HCT116 (cell line): Measurements from ENCODE around the gene KATNBL1. TPM values are rescaled to one million over a fixed set of nuclear protein-coding genes. Genes with fewer than 3 reads are reported as not detected.

ENCODE experiments used
- ATAC-seq: fragments of 200-7000 bp; cut with Tn5 transposase; 2 replicates; pipeline ENCODE4 v1.9.1; 2020; ENCODE audit warnings: mild to moderate bottlenecking, moderate library complexity
- BruUV-seq: library from RNA; stranded (reverse); fragments of 400-500 nt; replicated peaks from 2 replicates; lab custom pipeline; 2021; lab: Mats Ljungman, UMichigan
- CTCF ChIA-PET: fragments of 300-600 bp; sonication (Branson Sonifier 250); formaldehyde crosslinking; loops from one replicate; lab custom pipeline; 2021; ENCODE audit warnings: antibody characterized with exemption; lab: Charles Lee
- POLR2A ChIA-PET: fragments of 300-600, 350-600 bp; sonication (Branson Sonifier 250); formaldehyde crosslinking; loops from one replicate; lab custom pipeline; 2021; ENCODE audit warnings: antibody characterized with exemption; lab: Charles Lee
- RAD21 ChIA-PET, 2 experiments: fragments of 300-600 bp; sonication (Branson Sonifier 250); formaldehyde crosslinking; loops; one replicate each; lab custom pipeline; 2023; ENCODE audit warnings: low total read pairs in 2 of 2; ENCODE audit not compliant: uncharacterized antibody in 2 of 2, unreplicated experiment in 2 of 2, low non-redundant PET in 1 of 2; lab: Charles Lee
- DNase-seq: peaks from one replicate; pipeline ENCODE4 v3.0.0-alpha.2; 2010; ENCODE audit warnings: low read depth, low spot score
- H2AFZ ChIP-seq: fragments of 200-600 bp; shearing (Covaris generic), sonication (generic); 2 replicates; pipeline ENCODE4 v1.6.1; 2017; ENCODE audit warnings: low read depth, mixed run types, mixed read lengths, antibody characterized with exemption, low read length; ENCODE audit not compliant: poor library complexity, severe bottlenecking
- H3K27ac ChIP-seq: 2 replicates; pipeline ENCODE4 v1.5.1; 2012; ENCODE audit warnings: low read depth, low read length
- H3K27me3 ChIP-seq: fragments of 200-600 bp; sonication (generic); 2 replicates; pipeline ENCODE4 v1.6.1; 2016; ENCODE audit warnings: mixed run types, low read length, mixed read lengths; ENCODE audit not compliant: insufficient read depth
- H3K36me3 ChIP-seq, 2 experiments: fragments of 200-500 bp in 1 of 2; fragments of 200-600 bp in 1 of 2; sonication (Bioruptor generic) in 1 of 2; sonication (generic) in 1 of 2; 2 replicates each; pipeline versions ENCODE4 v1.5.1 to v1.6.1; 2014 to 2016; ENCODE audit warnings: low read length in 2 of 2, inconsistent platforms in 1 of 2, mixed read lengths in 1 of 2, mixed run types in 1 of 2; ENCODE audit not compliant: insufficient read depth in 2 of 2, control insufficient read depth in 1 of 2
- H3K4me1 ChIP-seq, 2 experiments: fragments of 200-600 bp in 1 of 2; sonication (generic) in 1 of 2; 2 replicates each; pipeline versions ENCODE4 v1.5.1 to v1.6.1; 2012 to 2017; ENCODE audit warnings: low read length in 2 of 2, inconsistent platforms in 1 of 2, mild to moderate bottlenecking in 1 of 2, mixed read lengths in 1 of 2, mixed run types in 1 of 2, moderate library complexity in 1 of 2; ENCODE audit not compliant: insufficient read depth in 2 of 2, control insufficient read depth in 1 of 2
- H3K4me2 ChIP-seq: fragments of 200-600 bp; sonication (generic); 2 replicates; pipeline ENCODE4 v1.6.1; 2017; ENCODE audit warnings: mixed run types, low read length, mixed read lengths
- H3K4me3 ChIP-seq, 2 experiments: fragments of 200-600 bp in 1 of 2; sonication (generic) in 1 of 2; replicated peaks in 1 of 2; 2 replicates each; pipeline ENCODE4 v1.5.1; 2011 to 2016; ENCODE audit warnings: low read length in 2 of 2, control low read depth in 1 of 2, low read depth in 1 of 2, mild to moderate bottlenecking in 1 of 2, mixed read lengths in 1 of 2, mixed run types in 1 of 2
- H3K79me2 ChIP-seq: fragments of 200-600 bp; sonication (generic); 2 replicates; pipeline ENCODE4 v1.6.1; 2017; ENCODE audit warnings: mild to moderate bottlenecking, mixed run types, low read length, moderate library complexity, mixed read lengths; ENCODE audit not compliant: insufficient read depth
- H3K9ac ChIP-seq: fragments of 200-600 bp; sonication (generic); 2 replicates; pipeline ENCODE4 v1.6.1; 2016; ENCODE audit warnings: low read length, mixed read lengths
- H3K9me2 ChIP-seq: fragments of 200-600 bp; sonication (generic), shearing (Covaris generic); 2 replicates; pipeline ENCODE4 v1.6.1; 2017; ENCODE audit warnings: mixed run types, mild to moderate bottlenecking, moderate library complexity; ENCODE audit not compliant: insufficient read depth
- H3K9me3 ChIP-seq, 2 experiments: fragments of 200-500 bp in 1 of 2; fragments of 200-600 bp in 1 of 2; sonication (Bioruptor generic) in 1 of 2; sonication (generic) in 1 of 2; 2 replicates each; pipeline ENCODE4 v1.6.1; 2014 to 2017; ENCODE audit warnings: low read length in 2 of 2, mixed read lengths in 2 of 2, inconsistent platforms in 1 of 2, low read depth in 1 of 2, mild to moderate bottlenecking in 1 of 2, mixed run types in 1 of 2, moderate library complexity in 1 of 2; ENCODE audit not compliant: control insufficient read depth in 1 of 2, insufficient read depth in 1 of 2
- H4K20me1 ChIP-seq: fragments of 200-600 bp; sonication (generic), shearing (Covaris generic); 2 replicates; pipeline ENCODE4 v1.6.1; 2017; ENCODE audit warnings: mixed run types, mild to moderate bottlenecking, moderate library complexity; ENCODE audit not compliant: insufficient read depth
- CBX3 ChIP-seq: IDR thresholded peaks from 2 replicates; pipeline ENCODE4 v1.6.1; 2012; ENCODE audit warnings: low read depth
- CTCF ChIP-seq, 3 experiments: fragments of 200-600 bp in 1 of 3; sonication (generic) in 1 of 3; IDR thresholded peaks in 2 of 3; conservative IDR thresholded peaks in 1 of 3; 2 replicates each; pipeline ENCODE4 v1.5.1; 2012 to 2017; ENCODE audit warnings: low read depth in 2 of 3, low read length in 2 of 3, antibody characterized with exemption in 1 of 3, borderline replicate concordance in 1 of 3, control low read depth in 1 of 3, mild to moderate bottlenecking in 1 of 3, mixed read lengths in 1 of 3, mixed run types in 1 of 3, moderate library complexity in 1 of 3; ENCODE audit not compliant: insufficient read depth in 1 of 3
- EZH2 ChIP-seq: fragments of 200-600 bp; sonication (generic); IDR thresholded peaks from 2 replicates; pipeline ENCODE4 v1.6.1; 2017; ENCODE audit warnings: antibody characterized with exemption, mixed run types
- FOSL1 ChIP-seq: IDR thresholded peaks from 2 replicates; pipeline ENCODE4 v1.6.1; 2012; ENCODE audit warnings: low read depth
- JUND ChIP-seq: IDR thresholded peaks from 2 replicates; pipeline ENCODE4 v1.6.1; 2012
- POLR2AphosphoS5 ChIP-seq: IDR thresholded peaks from 2 replicates; pipeline ENCODE4 v1.6.1; 2011; ENCODE audit warnings: mild to moderate bottlenecking, low read depth, low read length, moderate library complexity
- SP1 ChIP-seq: IDR thresholded peaks from 2 replicates; pipeline ENCODE4 v1.6.1; 2012; ENCODE audit warnings: low read depth
- YY1 ChIP-seq: IDR thresholded peaks from 2 replicates; pipeline ENCODE4 v1.6.1; 2011; ENCODE audit warnings: low read length, low read depth, moderate library complexity, mild to moderate bottlenecking; ENCODE audit not compliant: insufficient replicate concordance; ENCODE audit errors: extremely low read depth
- ZFX ChIP-seq: fragments of 450-650 bp; IDR thresholded peaks from 2 replicates; pipeline ENCODE4 v1.6.1; 2017
- ZNF274 ChIP-seq: fragments of 200-500 bp; sonication (Bioruptor generic); IDR thresholded peaks from 2 replicates; pipeline ENCODE4 v1.6.1; 2014; ENCODE audit warnings: mild to moderate bottlenecking, low read depth, low read length, inconsistent platforms
- intact Hi-C: fragments of 100-400 bp; cut with micrococcal nuclease; formaldehyde crosslinking; loops from 2 replicates; pipeline ENCODE4 v1.10.0; 2022
- total RNA-seq: library from RNA; stranded (reverse); gene quantifications from one replicate; pipeline ENCODE4 v1.2.1, GENCODE V29; 2021; ENCODE audit not compliant: unreplicated experiment
- TF ChIP-seq, protein P1 (sequence below): IDR thresholded peaks from 2 replicates; pipeline ENCODE4 v1.6.1; 2012

Gene KATNBL1
- total RNA-seq, 1 experiment from 2014 or later: 40.5 TPM

- intact Hi-C loops: no loop called here
- Histone ChIP-seq H3K4me1 (no peaks in the 10 kb centered on the region), H3K27ac (no peak overlapping the region), H3K4me3 (no peak overlapping the region), H2AFZ (no peak overlapping the region), H3K79me2 (no peaks in the 10 kb centered on the region), H3K9me2 (no peaks in the 10 kb centered on the region), H4K20me1 (no peaks in the 10 kb centered on the region), H3K9me3 (no peaks in the 10 kb centered on the region), H3K9ac (no peak overlapping the region), H3K4me2 (no peak overlapping the region), H3K36me3 (no peaks in the 10 kb centered on the region), H3K27me3 (no peaks in the 10 kb centered on the region)
- ChIA-PET RAD21 (no interaction called here), POLR2A (no interaction called here), CTCF (no interaction called here)
- TF ChIP-seq CTCF (IDR thresholded peaks at IDR 0.05 in 2 of 3, conservative IDR thresholded peaks at IDR 0.05 in 1 of 3; ENCODE audit: borderline replicate concordance in 1 of 3, insufficient read depth in 1 of 3, low read depth in 2 of 3, low read length in 2 of 3): no peak
- TF ChIP-seq ZNF274: no peak
- TF ChIP-seq JUND: no peak
- no peak for TF ChIP-seq YY1
- TF ChIP-seq FOSL1: no peak
- no peak for ATAC-seq
- BruUV-seq: no TSS peak
- DNase-seq: no peak
Observed at GRCh38 chr15:34259566-34259965, 49.7 kb upstream of the KATNBL1 start.

- ChIA-PET RAD21 (no interaction called here), CTCF (interaction anchor here (0.9 kb wide), 1 partner anchor 17 kb away, joined by 3 read pairs; no protein-coding TSS in a partner anchor), POLR2A (no interaction called here)
- H3K79me2 ChIP-seq: no peaks in the 10 kb centered on the region
- ATAC-seq: no peak
- TF ChIP-seq SP1: no peak
- TF ChIP-seq, protein P1, sequence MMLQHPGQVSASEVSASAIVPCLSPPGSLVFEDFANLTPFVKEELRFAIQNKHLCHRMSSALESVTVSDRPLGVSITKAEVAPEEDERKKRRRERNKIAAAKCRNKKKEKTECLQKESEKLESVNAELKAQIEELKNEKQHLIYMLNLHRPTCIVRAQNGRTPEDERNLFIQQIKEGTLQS: no peak
- no peak for TF ChIP-seq ZFX
- no peak for TF ChIP-seq JUND
- no peak for TF ChIP-seq CBX3
- TF ChIP-seq POLR2AphosphoS5: no peak
- TF ChIP-seq EZH2: no peak
- H3K27ac ChIP-seq: no peak overlapping the region
- no peaks in the 10 kb centered on the region for H3K4me1 ChIP-seq
- H2AFZ ChIP-seq: no peak overlapping the region
- no peak overlapping the region for H3K9ac ChIP-seq
- no peaks in the 10 kb centered on the region for H3K36me3 ChIP-seq
- H3K4me3 ChIP-seq: no peak overlapping the region
- no peaks in the 10 kb centered on the region for H4K20me1 ChIP-seq
- H3K4me2 ChIP-seq: no peak overlapping the region
- H3K9me2 ChIP-seq: no peaks in the 10 kb centered on the region
- no peaks in the 10 kb centered on the region for H3K27me3 ChIP-seq
- no peaks in the 10 kb centered on the region for H3K9me3 ChIP-seq
- BruUV-seq: no TSS peak
- DNase-seq: no peak
- intact Hi-C loops: no loop called here
Observed at GRCh38 chr15:34258151-34258550, 48.3 kb upstream of the KATNBL1 start.
